Ishikawa (cell line): Measurements from ENCODE around the gene ARL6IP1.

Experiments used
- CEBPB ChIP-seq: IDR thresholded peaks from 2 replicates; pipeline ENCODE4 v1.6.1; 2012
- CREB1 ChIP-seq: IDR thresholded peaks from 2 replicates; pipeline ENCODE4 v1.6.1; 2012; ENCODE audit warnings: low read depth
- EP300 ChIP-seq: IDR thresholded peaks from 2 replicates; pipeline ENCODE4 v1.6.1; 2012; ENCODE audit warnings: borderline replicate concordance
- NFIC ChIP-seq: IDR thresholded peaks from 2 replicates; pipeline ENCODE4 v1.6.1; 2012
- RAD21 ChIP-seq: IDR thresholded peaks from 2 replicates; pipeline ENCODE4 v1.6.1; 2012; ENCODE audit warnings: low read depth
- TAF1 ChIP-seq: IDR thresholded peaks from 2 replicates; pipeline ENCODE4 v1.6.1; 2012; ENCODE audit warnings: low read depth, mild to moderate bottlenecking
- TCF12 ChIP-seq: IDR thresholded peaks from 2 replicates; pipeline ENCODE4 v1.6.1; 2012; ENCODE audit warnings: low read depth
- TEAD4 ChIP-seq: IDR thresholded peaks from 2 replicates; pipeline ENCODE4 v1.6.1; 2012
- ZBTB7A ChIP-seq: IDR thresholded peaks from 2 replicates; pipeline ENCODE4 v1.6.1; 2012; ENCODE audit warnings: low read depth
- TF ChIP-seq, protein P1 (sequence below): IDR thresholded peaks from 2 replicates; pipeline ENCODE4 v1.6.1; 2012; ENCODE audit warnings: low read depth, mild to moderate bottlenecking
- TF ChIP-seq, protein P2 (sequence below): IDR thresholded peaks from 2 replicates; pipeline ENCODE4 v1.6.1; 2012

DNA sequence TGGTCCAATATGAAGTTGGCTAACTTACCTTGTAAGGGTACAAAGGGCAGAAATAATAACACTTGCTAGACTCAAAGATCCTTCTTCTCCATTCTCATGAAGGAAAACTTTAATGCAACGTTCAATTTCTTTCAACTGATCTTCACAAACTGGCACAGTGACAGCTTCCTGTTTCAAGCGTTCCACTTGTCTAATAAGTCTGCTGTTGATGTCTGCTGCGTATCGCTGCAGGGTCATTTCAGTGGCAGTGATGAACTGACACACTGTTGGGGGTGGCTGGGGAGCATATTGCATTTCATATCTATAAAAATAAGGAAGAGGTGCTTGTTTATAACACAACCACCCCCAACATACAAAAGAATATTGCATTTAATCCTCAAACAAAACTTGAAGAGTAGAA, 33.5 kb upstream of the ARL6IP1 start:
- no peak for TF ChIP-seq EP300
- TF ChIP-seq RAD21, result no peak
- no peak for TF ChIP-seq TEAD4
- TF ChIP-seq TAF1, result no peak
- no peak for TF ChIP-seq ZBTB7A
- TF ChIP-seq, protein P1, sequence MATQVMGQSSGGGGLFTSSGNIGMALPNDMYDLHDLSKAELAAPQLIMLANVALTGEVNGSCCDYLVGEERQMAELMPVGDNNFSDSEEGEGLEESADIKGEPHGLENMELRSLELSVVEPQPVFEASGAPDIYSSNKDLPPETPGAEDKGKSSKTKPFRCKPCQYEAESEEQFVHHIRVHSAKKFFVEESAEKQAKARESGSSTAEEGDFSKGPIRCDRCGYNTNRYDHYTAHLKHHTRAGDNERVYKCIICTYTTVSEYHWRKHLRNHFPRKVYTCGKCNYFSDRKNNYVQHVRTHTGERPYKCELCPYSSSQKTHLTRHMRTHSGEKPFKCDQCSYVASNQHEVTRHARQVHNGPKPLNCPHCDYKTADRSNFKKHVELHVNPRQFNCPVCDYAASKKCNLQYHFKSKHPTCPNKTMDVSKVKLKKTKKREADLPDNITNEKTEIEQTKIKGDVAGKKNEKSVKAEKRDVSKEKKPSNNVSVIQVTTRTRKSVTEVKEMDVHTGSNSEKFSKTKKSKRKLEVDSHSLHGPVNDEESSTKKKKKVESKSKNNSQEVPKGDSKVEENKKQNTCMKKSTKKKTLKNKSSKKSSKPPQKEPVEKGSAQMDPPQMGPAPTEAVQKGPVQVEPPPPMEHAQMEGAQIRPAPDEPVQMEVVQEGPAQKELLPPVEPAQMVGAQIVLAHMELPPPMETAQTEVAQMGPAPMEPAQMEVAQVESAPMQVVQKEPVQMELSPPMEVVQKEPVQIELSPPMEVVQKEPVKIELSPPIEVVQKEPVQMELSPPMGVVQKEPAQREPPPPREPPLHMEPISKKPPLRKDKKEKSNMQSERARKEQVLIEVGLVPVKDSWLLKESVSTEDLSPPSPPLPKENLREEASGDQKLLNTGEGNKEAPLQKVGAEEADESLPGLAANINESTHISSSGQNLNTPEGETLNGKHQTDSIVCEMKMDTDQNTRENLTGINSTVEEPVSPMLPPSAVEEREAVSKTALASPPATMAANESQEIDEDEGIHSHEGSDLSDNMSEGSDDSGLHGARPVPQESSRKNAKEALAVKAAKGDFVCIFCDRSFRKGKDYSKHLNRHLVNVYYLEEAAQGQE, result no peak
- no peak for TF ChIP-seq TCF12
- TF ChIP-seq, protein P2, sequence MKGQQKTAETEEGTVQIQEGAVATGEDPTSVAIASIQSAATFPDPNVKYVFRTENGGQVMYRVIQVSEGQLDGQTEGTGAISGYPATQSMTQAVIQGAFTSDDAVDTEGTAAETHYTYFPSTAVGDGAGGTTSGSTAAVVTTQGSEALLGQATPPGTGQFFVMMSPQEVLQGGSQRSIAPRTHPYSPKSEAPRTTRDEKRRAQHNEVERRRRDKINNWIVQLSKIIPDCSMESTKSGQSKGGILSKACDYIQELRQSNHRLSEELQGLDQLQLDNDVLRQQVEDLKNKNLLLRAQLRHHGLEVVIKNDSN, result no peak
- TF ChIP-seq CEBPB, result no peak
- no peak for TF ChIP-seq CREB1
- TF ChIP-seq NFIC, result no peak
